Lung (tissue), 12 donors: Measurements from ENCODE around the gene RSAD2. TPM values are rescaled to one million over a fixed set of nuclear protein-coding genes. Genes with fewer than 3 reads are reported as not detected.

ENCODE experiments used
- ATAC-seq: fragments of 200-7000 bp; cut with Tn5 transposase; one replicate; pipeline ENCODE4 v1.9.1; 2020; ENCODE audit warnings: moderate number of reproducible peaks; ENCODE audit not compliant: insufficient read depth, low FRiP score
- DNase-seq, 3 donors: peaks; one replicate each; pipeline ENCODE4 v3.0.0-alpha.2; 2013 to 2017
- H3K27ac ChIP-seq, 2 donors: one replicate each; pipeline ENCODE4 v1.5.1; 2013; ENCODE audit warnings: mild to moderate bottlenecking in 2 of 2, moderate library complexity in 2 of 2, control low read depth in 1 of 2, inconsistent platforms in 1 of 2, low read depth in 1 of 2, low read length in 1 of 2
- H3K27me3 ChIP-seq, 3 donors: one replicate each; pipeline ENCODE4 v1.5.1; 2013; ENCODE audit warnings: low read length in 2 of 3; ENCODE audit not compliant: control insufficient read depth in 3 of 3, insufficient read depth in 3 of 3
- H3K36me3 ChIP-seq, 4 donors: one replicate each; pipeline ENCODE4 v1.5.1; 2013; ENCODE audit warnings: low read length in 4 of 4, mild to moderate bottlenecking in 1 of 4, moderate library complexity in 1 of 4; ENCODE audit not compliant: control insufficient read depth in 4 of 4, insufficient read depth in 4 of 4
- H3K4me1 ChIP-seq, 5 donors: one replicate each; pipeline ENCODE4 v1.5.1; 2013; ENCODE audit warnings: low read length in 5 of 5, mild to moderate bottlenecking in 2 of 5, moderate library complexity in 1 of 5; ENCODE audit not compliant: control insufficient read depth in 5 of 5, insufficient read depth in 5 of 5
- H3K4me3 ChIP-seq: one replicate; pipeline ENCODE4 v1.5.1; 2013; ENCODE audit warnings: mild to moderate bottlenecking, control low read depth, moderate library complexity
- H3K9ac ChIP-seq, 2 donors: one replicate each; pipeline ENCODE4 v1.5.1; 2013; ENCODE audit warnings: low read length in 2 of 2, control low read depth in 1 of 2; ENCODE audit not compliant: insufficient read depth in 1 of 2
- H3K9me3 ChIP-seq, 4 donors: one replicate each; pipeline ENCODE4 v1.5.1; 2013; ENCODE audit warnings: low read length in 3 of 4, mild to moderate bottlenecking in 1 of 4, moderate library complexity in 1 of 4; ENCODE audit not compliant: control insufficient read depth in 4 of 4, insufficient read depth in 3 of 4
- WGBS, 2 donors: extraction: QIAGEN DNeasy Blood & Tissue Kit; methylation state at CpG; one replicate each; pipeline ENCODE4 v1.1.7; 2013; 5-methylcytosine and 5-hydroxymethylcytosine counted together
- polyA plus RNA-seq, 2 donors: library from polyadenylated mRNA; stranded (reverse); fragments of 200-250 nt; gene quantifications; one replicate each; pipeline ENCODE4 v1.2.1, GENCODE V29; 2013
- total RNA-seq, 2 donors: library from RNA; depleted of rRNA in 1 of 2; stranded (reverse); fragments of >200 nt in 1 of 2; gene quantifications; one replicate each; pipeline ENCODE4 v1.2.1, GENCODE V29; 2014 to 2021
- TF ChIP-seq, protein P1 (sequence below): IDR thresholded peaks from 2 replicates; pipeline ENCODE4 v1.5.1; 2012; ENCODE audit warnings: mild to moderate bottlenecking; ENCODE audit errors: control extremely low read depth, extremely low read depth
- donor health status: control.
- donor health status: control.
- donor health status: Bipolar disorder and iron deficiency.
- donor health status: healthy.
- donor health status: DM: yes; HTN: yes; CAD: no.

The RSAD2 gene
- total and polyA plus RNA-seq, 4 donors: 3.3 to 13.2 (median 12.0) TPM

- TF ChIP-seq, protein P1, sequence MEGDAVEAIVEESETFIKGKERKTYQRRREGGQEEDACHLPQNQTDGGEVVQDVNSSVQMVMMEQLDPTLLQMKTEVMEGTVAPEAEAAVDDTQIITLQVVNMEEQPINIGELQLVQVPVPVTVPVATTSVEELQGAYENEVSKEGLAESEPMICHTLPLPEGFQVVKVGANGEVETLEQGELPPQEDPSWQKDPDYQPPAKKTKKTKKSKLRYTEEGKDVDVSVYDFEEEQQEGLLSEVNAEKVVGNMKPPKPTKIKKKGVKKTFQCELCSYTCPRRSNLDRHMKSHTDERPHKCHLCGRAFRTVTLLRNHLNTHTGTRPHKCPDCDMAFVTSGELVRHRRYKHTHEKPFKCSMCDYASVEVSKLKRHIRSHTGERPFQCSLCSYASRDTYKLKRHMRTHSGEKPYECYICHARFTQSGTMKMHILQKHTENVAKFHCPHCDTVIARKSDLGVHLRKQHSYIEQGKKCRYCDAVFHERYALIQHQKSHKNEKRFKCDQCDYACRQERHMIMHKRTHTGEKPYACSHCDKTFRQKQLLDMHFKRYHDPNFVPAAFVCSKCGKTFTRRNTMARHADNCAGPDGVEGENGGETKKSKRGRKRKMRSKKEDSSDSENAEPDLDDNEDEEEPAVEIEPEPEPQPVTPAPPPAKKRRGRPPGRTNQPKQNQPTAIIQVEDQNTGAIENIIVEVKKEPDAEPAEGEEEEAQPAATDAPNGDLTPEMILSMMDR: no peak
These were observed 38.8 kb upstream of the RSAD2 start for GRCh38 chr2:6838673-6839319.

DNA sequence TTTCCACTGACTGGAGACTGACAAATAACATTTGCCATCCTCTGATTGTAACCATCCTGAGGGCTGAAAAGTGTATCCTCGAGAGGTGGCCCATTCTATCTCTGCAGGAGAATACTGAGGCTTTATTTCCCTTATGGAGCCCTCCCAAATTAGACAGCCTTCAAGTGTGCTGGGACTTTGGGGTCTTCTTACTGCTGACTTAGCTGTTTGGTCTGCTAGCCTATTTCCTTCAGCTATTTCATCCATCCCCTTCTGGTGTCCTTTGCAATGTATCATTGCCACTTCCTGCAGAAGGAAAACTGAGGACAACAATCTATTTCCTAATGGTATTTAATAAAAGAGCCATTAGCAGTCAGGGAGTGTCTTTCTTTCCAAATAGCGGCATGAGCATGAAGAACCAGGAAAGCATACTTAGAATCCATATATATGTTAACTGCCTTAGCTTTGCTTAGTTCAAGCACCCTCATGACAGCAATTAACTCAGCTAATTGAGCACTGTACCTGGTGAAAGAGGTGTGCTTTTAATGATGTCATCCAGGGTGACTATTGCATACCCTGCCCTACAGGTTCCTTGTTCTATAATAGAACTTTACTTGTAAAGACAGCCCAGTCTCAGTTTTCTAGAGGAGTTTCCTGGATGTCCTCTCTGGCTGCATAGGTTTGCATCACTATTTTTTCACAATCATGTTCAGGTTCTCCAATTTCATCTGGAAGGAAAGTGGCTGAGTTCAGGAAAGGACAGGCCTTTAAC lies 35.9 kb upstream of the RSAD2 start:
- Histone ChIP-seq H3K9me3 (peaks cover 0 to 51% (median 21%) of the 10 kb centered on the region in 4 donors), H3K36me3 (peaks cover 0 to 15% (median 0%) of the 10 kb centered on the region in 4 donors), H3K4me1 (no peaks in the 10 kb centered on the region), H3K9ac (no peak overlapping the region), H3K4me3 (no peak overlapping the region), H3K27ac (no peak overlapping the region), H3K27me3 (no peaks in the 10 kb centered on the region)
- TF ChIP-seq, protein P1: no peak
- no peak for ATAC-seq
- 89 to 95% methylated on average over 2 of the region's 2 CpGs for WGBS, 2 donors
- no peak for DNase-seq

More at GRCh38 chr2:6838673-6839319, 38.8 kb upstream of the RSAD2 start:
- no peak overlapping the region for H3K9ac ChIP-seq
- ATAC-seq: no peak
- no peaks in the 10 kb centered on the region for H3K27me3 ChIP-seq
- peaks cover 0 to 10% (median 0%) of the 10 kb centered on the region in 4 donors for H3K36me3 ChIP-seq
- 95% methylated on average over 4 of the region's 4 CpGs for WGBS, 2 donors
- H3K4me3 ChIP-seq: no peak overlapping the region
- no peaks in the 10 kb centered on the region for H3K4me1 ChIP-seq
- H3K9me3 ChIP-seq: peaks cover 0 to 29% (median 3%) of the 10 kb centered on the region in 4 donors
- no peak overlapping the region for H3K27ac ChIP-seq
- no peak for DNase-seq

DNA sequence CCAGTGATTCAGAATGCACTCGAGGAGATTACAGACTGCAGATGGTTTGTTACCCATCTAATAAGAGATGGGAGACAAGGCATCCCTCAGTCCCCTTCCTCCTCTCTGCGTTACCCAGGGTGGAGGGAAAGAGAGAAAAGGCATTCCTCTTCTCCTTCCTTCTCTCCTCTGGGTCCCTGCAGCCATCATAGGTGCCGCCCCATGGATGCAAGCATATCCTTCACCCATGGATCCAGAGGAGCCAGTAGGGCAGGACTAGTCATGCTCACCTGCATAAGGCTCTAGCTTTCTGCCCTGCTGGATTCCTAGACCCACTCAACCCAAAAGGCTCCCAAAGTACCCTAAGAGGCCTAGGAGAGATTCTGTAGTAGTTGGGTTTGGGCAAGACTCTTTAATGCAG lies 32.3 kb upstream of the RSAD2 start:
- no peak overlapping the region for H3K9ac ChIP-seq
- ATAC-seq (no peak), DNase-seq (peak in 1 of 3 donors; percentile 25)
- H3K4me3 ChIP-seq: no peak overlapping the region
- H3K27ac ChIP-seq: no peak overlapping the region
- TF ChIP-seq, protein P1: no peak
- H3K27me3 ChIP-seq: no peaks in the 10 kb centered on the region
- H3K9me3 ChIP-seq: peaks cover 0 to 67% (median 33%) of the 10 kb centered on the region in 4 donors
- no peaks in the 10 kb centered on the region for H3K4me1 ChIP-seq
- 74 to 99% methylated on average over 3 of the region's 3 CpGs for WGBS, 2 donors
- peaks cover 0 to 18% (median 10%) of the 10 kb centered on the region in 4 donors for H3K36me3 ChIP-seq
